ENCODE data around the gene RPL37. TPM values are rescaled to one million over a fixed set of nuclear protein-coding genes. Genes with fewer than 3 reads are reported as not detected.

Gene RPL37
- polyA plus RNA-seq, 1 of the 3 experiments (the other 2 are of a cell fraction) = 465 TPM

GRCh38 chr5:40847525-40847924 is 12.5 kb upstream of the RPL37 start:
- DNase-seq = no peak
- CTCF ChIA-PET = no interaction called here

GRCh38 chr5:40846371-40846770 is 11.3 kb upstream of the RPL37 start:
- no peaks in the 10 kb centered on the region for H3K79me2 ChIP-seq (ENCODE audit: insufficient read depth)
- ChIA-PET CTCF (no interaction called here), POLR2A (no interaction called here)
- H3K4me3 ChIP-seq (ENCODE audit: low read depth in 2 of 2, low read length in 1 of 2) = no peak overlapping the region
- WGBS (ENCODE audit: low lambda C conversion rate) = 51% methylated on average over 2 of the region's 2 CpGs
- no peaks in the 10 kb centered on the region for H3F3A ChIP-seq (replicated peaks; ENCODE audit: insufficient read depth)
- no peak for DNase-seq
- H3K9ac ChIP-seq = no peak overlapping the region
- H2AFZ ChIP-seq (ENCODE audit: low read depth) = no peak overlapping the region
- H3K4me1 ChIP-seq (ENCODE audit: control insufficient read depth in 1 of 2, insufficient read depth in 2 of 2, low read depth in 1 of 2, low read length in 1 of 2) = no peaks in the 10 kb centered on the region
- H3K9me2 ChIP-seq = no peaks in the 10 kb centered on the region
- H3K4me2 ChIP-seq = no peak overlapping the region
- no peaks in the 10 kb centered on the region for H3K27me3 ChIP-seq (ENCODE audit: insufficient read depth)
- H4K20me1 ChIP-seq (ENCODE audit: insufficient read depth) = no peaks in the 10 kb centered on the region
- no peaks in the 10 kb centered on the region for H3K36me3 ChIP-seq (replicated peaks in 1 of 2; ENCODE audit: control insufficient read depth in 1 of 2, insufficient read depth in 2 of 2, low read length in 1 of 2)
- no peak overlapping the region for H3K27ac ChIP-seq (ENCODE audit: low read depth in 2 of 2, low read length in 1 of 2)
- TF ChIP-seq JUND (IDR thresholded peaks at IDR 0.05) = no peak
- no peak for TF ChIP-seq MAX (IDR thresholded peaks at IDR 0.05; ENCODE audit: low read depth)
- no peak for TF ChIP-seq NFIC (IDR thresholded peaks at IDR 0.05; ENCODE audit: borderline replicate concordance)
- TF ChIP-seq GABPA (IDR thresholded peaks at IDR 0.05; ENCODE audit: low read depth) = no peak
- TF ChIP-seq IRF3 (IDR thresholded peaks at IDR 0.05; ENCODE audit: low read depth, low read length) = no peak
- no peak for TF ChIP-seq USF2 (IDR thresholded peaks at IDR 0.05; ENCODE audit: borderline replicate concordance, low read depth, low read length)
- TF ChIP-seq NRF1 (IDR thresholded peaks at IDR 0.05; ENCODE audit: low read depth, low read length) = no peak
- no peak for TF ChIP-seq EP300 (IDR thresholded peaks at IDR 0.05; ENCODE audit: borderline replicate concordance in 1 of 2, low read depth in 1 of 2, low read length in 1 of 2)
- TF ChIP-seq TEAD4 (IDR thresholded peaks at IDR 0.05; ENCODE audit: borderline replicate concordance, insufficient read depth) = no peak
- TF ChIP-seq TCF12 (IDR thresholded peaks at IDR 0.05) = no peak
- TF ChIP-seq CTCF (IDR thresholded peaks at IDR 0.05) = no peak
- no peak for TF ChIP-seq RXRA (IDR thresholded peaks at IDR 0.05; ENCODE audit: borderline replicate concordance, low read depth)
- TF ChIP-seq YY1 (IDR thresholded peaks at IDR 0.05; ENCODE audit: low read depth) = no peak
- no peaks in the 10 kb centered on the region for H3K9me3 ChIP-seq

More at GRCh38 chr5:40847525-40847924, 12.5 kb upstream of the RPL37 start:
- no peak overlapping the region for H2AFZ ChIP-seq (ENCODE audit: low read depth)
- no peak overlapping the region for H3K9ac ChIP-seq
- H3K27me3 ChIP-seq (ENCODE audit: insufficient read depth) = no peaks in the 10 kb centered on the region
- no peak overlapping the region for H3K4me2 ChIP-seq
- no peaks in the 10 kb centered on the region for H3K4me1 ChIP-seq (ENCODE audit: control insufficient read depth in 1 of 2, insufficient read depth in 2 of 2, low read depth in 1 of 2, low read length in 1 of 2)
- H3F3A ChIP-seq (replicated peaks; ENCODE audit: insufficient read depth) = no peaks in the 10 kb centered on the region
- H3K9me3 ChIP-seq = no peaks in the 10 kb centered on the region
- no peaks in the 10 kb centered on the region for H3K79me2 ChIP-seq (ENCODE audit: insufficient read depth)
- H3K9me2 ChIP-seq = no peaks in the 10 kb centered on the region
- WGBS (ENCODE audit: low lambda C conversion rate) = 60% methylated on average over 1 of the region's 1 CpG
- TF ChIP-seq GABPA (IDR thresholded peaks at IDR 0.05; ENCODE audit: low read depth) (no peak), JUND (IDR thresholded peaks at IDR 0.05) (no peak), NFIC (IDR thresholded peaks at IDR 0.05; ENCODE audit: borderline replicate concordance) (no peak), USF1 (IDR thresholded peaks at IDR 0.05; ENCODE audit: borderline replicate concordance, low read depth) (no peak), MAX (IDR thresholded peaks at IDR 0.05; ENCODE audit: low read depth) (no peak), FOXM1 (IDR thresholded peaks at IDR 0.05; ENCODE audit: low read depth) (no peak)
- H3K36me3 ChIP-seq (replicated peaks in 1 of 2; ENCODE audit: control insufficient read depth in 1 of 2, insufficient read depth in 2 of 2, low read length in 1 of 2) = no peaks in the 10 kb centered on the region
- no peak overlapping the region for H3K4me3 ChIP-seq (ENCODE audit: low read depth in 2 of 2, low read length in 1 of 2)
- H4K20me1 ChIP-seq (ENCODE audit: insufficient read depth) = no peaks in the 10 kb centered on the region
- no peak overlapping the region for H3K27ac ChIP-seq (ENCODE audit: low read depth in 2 of 2, low read length in 1 of 2)
- POLR2A ChIA-PET = no interaction called here

Measured in SK-N-SH (cell line).